ENCODE results near the gene ABCA2. TPM values are rescaled to one million over a fixed set of nuclear protein-coding genes. Genes with fewer than 3 reads are reported as not detected.

ABCA2 gene
- total and polyA plus RNA-seq, 4 donors = 2.9 to 15.2 (median 12.3) TPM

DNA sequence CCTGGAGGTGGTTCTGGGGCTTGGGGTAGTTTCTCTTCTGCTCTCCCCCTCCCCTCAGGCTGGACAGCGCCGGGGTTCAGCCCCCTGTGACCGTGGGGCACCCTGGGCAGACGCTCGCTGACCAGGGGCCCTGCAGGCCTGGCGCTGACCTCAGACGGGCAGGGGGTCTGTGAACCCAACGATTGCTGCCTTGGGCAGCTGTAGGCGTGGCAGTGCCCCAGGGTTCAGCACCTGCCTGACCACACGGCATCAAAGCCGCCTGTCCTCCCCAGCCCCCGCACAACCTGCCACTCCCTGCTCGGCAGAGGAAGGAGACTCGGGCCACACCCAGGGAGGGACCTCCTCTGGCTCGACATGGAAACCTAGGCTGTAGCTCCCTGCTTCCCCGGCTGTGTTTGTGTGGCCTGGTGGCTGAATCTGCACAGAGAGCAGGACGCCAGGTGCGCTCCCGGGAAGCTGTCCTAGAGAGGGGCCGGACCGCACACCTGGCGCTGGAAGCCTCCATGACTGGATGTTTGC lies 63.8 kb downstream of the ABCA2 start:
- H3K9me3 ChIP-seq (ENCODE audit: control insufficient read depth in 4 of 4, low read length in 3 of 4) = no peaks in the 10 kb centered on the region
- no peak for TF ChIP-seq JUND (IDR thresholded peaks at IDR 0.05)
- TF ChIP-seq, protein P1, sequence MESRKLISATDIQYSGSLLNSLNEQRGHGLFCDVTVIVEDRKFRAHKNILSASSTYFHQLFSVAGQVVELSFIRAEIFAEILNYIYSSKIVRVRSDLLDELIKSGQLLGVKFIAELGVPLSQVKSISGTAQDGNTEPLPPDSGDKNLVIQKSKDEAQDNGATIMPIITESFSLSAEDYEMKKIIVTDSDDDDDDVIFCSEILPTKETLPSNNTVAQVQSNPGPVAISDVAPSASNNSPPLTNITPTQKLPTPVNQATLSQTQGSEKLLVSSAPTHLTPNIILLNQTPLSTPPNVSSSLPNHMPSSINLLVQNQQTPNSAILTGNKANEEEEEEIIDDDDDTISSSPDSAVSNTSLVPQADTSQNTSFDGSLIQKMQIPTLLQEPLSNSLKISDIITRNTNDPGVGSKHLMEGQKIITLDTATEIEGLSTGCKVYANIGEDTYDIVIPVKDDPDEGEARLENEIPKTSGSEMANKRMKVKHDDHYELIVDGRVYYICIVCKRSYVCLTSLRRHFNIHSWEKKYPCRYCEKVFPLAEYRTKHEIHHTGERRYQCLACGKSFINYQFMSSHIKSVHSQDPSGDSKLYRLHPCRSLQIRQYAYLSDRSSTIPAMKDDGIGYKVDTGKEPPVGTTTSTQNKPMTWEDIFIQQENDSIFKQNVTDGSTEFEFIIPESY (IDR thresholded peaks at IDR 0.05) = no peak
- no peaks in the 10 kb centered on the region for H3K36me3 ChIP-seq (ENCODE audit: control insufficient read depth in 4 of 4, insufficient read depth in 3 of 4, low read depth in 1 of 4, low read length in 3 of 4)
- WGBS = 66% methylated on average over 22 of the region's 22 CpGs
- DNase-seq (ENCODE audit: low spot score) = no peak
- H3K9ac ChIP-seq (ENCODE audit: low read depth in 1 of 2, low read length in 2 of 2) = no peak overlapping the region
- peaks cover 0 to 2% (median 0%) of the 10 kb centered on the region in 4 donors for H3K4me1 ChIP-seq (ENCODE audit: control insufficient read depth in 4 of 4, insufficient read depth in 4 of 4, low read length in 3 of 4)
- H3K4me3 ChIP-seq (ENCODE audit: low read depth in 1 of 3, low read length in 3 of 3) = no peak overlapping the region
- H3K27me3 ChIP-seq (ENCODE audit: control insufficient read depth in 4 of 4, insufficient read depth in 4 of 4, low read length in 3 of 4) = no peaks in the 10 kb centered on the region
- no peak overlapping the region for H3K27ac ChIP-seq (ENCODE audit: low read depth in 1 of 2, low read length in 2 of 2)

DNA sequence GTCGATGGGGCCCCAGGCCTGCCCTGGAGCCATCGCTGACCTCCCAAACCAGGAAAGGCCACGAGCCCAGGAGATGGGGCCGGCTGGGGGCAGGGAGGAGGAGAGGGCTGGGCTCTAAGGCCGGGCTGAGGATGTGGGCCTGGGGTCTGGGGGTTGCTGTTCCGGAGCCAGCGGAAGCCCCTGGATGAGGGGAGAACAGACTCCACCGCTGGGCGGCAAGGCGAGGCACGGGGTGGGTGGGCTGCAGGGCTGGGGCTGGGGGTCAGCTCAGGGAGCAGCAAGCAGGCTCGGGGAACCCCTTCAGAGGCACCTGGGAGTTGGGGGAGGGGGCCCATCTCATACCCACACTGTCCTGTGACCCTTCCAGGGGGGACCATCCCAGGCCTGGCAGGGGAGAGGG lies 64.3 kb downstream of the ABCA2 start:
- H3K4me3 ChIP-seq (ENCODE audit: low read depth in 1 of 3, low read length in 3 of 3) = no peak overlapping the region
- no peaks in the 10 kb centered on the region for H3K9me3 ChIP-seq (ENCODE audit: control insufficient read depth in 4 of 4, low read length in 3 of 4)
- no peaks in the 10 kb centered on the region for H3K36me3 ChIP-seq (ENCODE audit: control insufficient read depth in 4 of 4, insufficient read depth in 3 of 4, low read depth in 1 of 4, low read length in 3 of 4)
- H3K9ac ChIP-seq (ENCODE audit: low read depth in 1 of 2, low read length in 2 of 2) = no peak overlapping the region
- H3K27ac ChIP-seq (ENCODE audit: low read depth in 1 of 2, low read length in 2 of 2) = no peak overlapping the region
- TF ChIP-seq JUND (IDR thresholded peaks at IDR 0.05) (no peak), HNF4A (conservative IDR thresholded peaks at IDR 0.05) (no peak), GABPA (IDR thresholded peaks at IDR 0.05 in 1 of 2, conservative IDR thresholded peaks at IDR 0.05 in 1 of 2) (no peak), FOXA1 (IDR thresholded peaks at IDR 0.05) (no peak), EGR1 (IDR thresholded peaks at IDR 0.05; ENCODE audit: low read depth in 2 of 2) (no peak), NR2F2 (IDR thresholded peaks at IDR 0.05) (no peak), RAD21 (IDR thresholded peaks at IDR 0.05) (no peak), RXRA (IDR thresholded peaks at IDR 0.05) (no peak), YY1 (IDR thresholded peaks at IDR 0.05) (no peak), SP1 (IDR thresholded peaks at IDR 0.05) (no peak), TAF1 (conservative IDR thresholded peaks at IDR 0.05) (no peak), HNF4G (IDR thresholded peaks at IDR 0.05) (no peak), FOXA2 (IDR thresholded peaks at IDR 0.05) (no peak)
- TF ChIP-seq, protein P2, sequence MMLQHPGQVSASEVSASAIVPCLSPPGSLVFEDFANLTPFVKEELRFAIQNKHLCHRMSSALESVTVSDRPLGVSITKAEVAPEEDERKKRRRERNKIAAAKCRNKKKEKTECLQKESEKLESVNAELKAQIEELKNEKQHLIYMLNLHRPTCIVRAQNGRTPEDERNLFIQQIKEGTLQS (IDR thresholded peaks at IDR 0.05) = no peak
- TF ChIP-seq, protein P1 (IDR thresholded peaks at IDR 0.05) = no peak
- TF ChIP-seq, protein P3, sequence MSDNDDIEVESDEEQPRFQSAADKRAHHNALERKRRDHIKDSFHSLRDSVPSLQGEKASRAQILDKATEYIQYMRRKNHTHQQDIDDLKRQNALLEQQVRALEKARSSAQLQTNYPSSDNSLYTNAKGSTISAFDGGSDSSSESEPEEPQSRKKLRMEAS (IDR thresholded peaks at IDR 0.05) = no peak
- TF ChIP-seq, protein P4, sequence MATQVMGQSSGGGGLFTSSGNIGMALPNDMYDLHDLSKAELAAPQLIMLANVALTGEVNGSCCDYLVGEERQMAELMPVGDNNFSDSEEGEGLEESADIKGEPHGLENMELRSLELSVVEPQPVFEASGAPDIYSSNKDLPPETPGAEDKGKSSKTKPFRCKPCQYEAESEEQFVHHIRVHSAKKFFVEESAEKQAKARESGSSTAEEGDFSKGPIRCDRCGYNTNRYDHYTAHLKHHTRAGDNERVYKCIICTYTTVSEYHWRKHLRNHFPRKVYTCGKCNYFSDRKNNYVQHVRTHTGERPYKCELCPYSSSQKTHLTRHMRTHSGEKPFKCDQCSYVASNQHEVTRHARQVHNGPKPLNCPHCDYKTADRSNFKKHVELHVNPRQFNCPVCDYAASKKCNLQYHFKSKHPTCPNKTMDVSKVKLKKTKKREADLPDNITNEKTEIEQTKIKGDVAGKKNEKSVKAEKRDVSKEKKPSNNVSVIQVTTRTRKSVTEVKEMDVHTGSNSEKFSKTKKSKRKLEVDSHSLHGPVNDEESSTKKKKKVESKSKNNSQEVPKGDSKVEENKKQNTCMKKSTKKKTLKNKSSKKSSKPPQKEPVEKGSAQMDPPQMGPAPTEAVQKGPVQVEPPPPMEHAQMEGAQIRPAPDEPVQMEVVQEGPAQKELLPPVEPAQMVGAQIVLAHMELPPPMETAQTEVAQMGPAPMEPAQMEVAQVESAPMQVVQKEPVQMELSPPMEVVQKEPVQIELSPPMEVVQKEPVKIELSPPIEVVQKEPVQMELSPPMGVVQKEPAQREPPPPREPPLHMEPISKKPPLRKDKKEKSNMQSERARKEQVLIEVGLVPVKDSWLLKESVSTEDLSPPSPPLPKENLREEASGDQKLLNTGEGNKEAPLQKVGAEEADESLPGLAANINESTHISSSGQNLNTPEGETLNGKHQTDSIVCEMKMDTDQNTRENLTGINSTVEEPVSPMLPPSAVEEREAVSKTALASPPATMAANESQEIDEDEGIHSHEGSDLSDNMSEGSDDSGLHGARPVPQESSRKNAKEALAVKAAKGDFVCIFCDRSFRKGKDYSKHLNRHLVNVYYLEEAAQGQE (IDR thresholded peaks at IDR 0.05) = no peak
- TF ChIP-seq, protein P5, sequence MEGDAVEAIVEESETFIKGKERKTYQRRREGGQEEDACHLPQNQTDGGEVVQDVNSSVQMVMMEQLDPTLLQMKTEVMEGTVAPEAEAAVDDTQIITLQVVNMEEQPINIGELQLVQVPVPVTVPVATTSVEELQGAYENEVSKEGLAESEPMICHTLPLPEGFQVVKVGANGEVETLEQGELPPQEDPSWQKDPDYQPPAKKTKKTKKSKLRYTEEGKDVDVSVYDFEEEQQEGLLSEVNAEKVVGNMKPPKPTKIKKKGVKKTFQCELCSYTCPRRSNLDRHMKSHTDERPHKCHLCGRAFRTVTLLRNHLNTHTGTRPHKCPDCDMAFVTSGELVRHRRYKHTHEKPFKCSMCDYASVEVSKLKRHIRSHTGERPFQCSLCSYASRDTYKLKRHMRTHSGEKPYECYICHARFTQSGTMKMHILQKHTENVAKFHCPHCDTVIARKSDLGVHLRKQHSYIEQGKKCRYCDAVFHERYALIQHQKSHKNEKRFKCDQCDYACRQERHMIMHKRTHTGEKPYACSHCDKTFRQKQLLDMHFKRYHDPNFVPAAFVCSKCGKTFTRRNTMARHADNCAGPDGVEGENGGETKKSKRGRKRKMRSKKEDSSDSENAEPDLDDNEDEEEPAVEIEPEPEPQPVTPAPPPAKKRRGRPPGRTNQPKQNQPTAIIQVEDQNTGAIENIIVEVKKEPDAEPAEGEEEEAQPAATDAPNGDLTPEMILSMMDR (IDR thresholded peaks at IDR 0.05; ENCODE audit: low read depth, low read length, missing input control) = no peak
- DNase-seq (ENCODE audit: low spot score) = no peak
- H3K4me1 ChIP-seq (ENCODE audit: control insufficient read depth in 4 of 4, insufficient read depth in 4 of 4, low read length in 3 of 4) = peaks cover 0 to 2% (median 0%) of the 10 kb centered on the region in 4 donors
- H3K27me3 ChIP-seq (ENCODE audit: control insufficient read depth in 4 of 4, insufficient read depth in 4 of 4, low read length in 3 of 4) = no peaks in the 10 kb centered on the region
- WGBS = 91% methylated on average over 12 of the region's 12 CpGs

Measured in liver (tissue), 9 donors.